ENCODE data around the gene LOXL1. TPM values are rescaled to one million over a fixed set of nuclear protein-coding genes. Genes with fewer than 3 reads are reported as not detected.

The LOXL1 gene
- total and polyA plus RNA-seq, 2 donors (not counting 1 experiment from before 2014, with no cell fraction given): 0.21 to 0.49 TPM

DNA sequence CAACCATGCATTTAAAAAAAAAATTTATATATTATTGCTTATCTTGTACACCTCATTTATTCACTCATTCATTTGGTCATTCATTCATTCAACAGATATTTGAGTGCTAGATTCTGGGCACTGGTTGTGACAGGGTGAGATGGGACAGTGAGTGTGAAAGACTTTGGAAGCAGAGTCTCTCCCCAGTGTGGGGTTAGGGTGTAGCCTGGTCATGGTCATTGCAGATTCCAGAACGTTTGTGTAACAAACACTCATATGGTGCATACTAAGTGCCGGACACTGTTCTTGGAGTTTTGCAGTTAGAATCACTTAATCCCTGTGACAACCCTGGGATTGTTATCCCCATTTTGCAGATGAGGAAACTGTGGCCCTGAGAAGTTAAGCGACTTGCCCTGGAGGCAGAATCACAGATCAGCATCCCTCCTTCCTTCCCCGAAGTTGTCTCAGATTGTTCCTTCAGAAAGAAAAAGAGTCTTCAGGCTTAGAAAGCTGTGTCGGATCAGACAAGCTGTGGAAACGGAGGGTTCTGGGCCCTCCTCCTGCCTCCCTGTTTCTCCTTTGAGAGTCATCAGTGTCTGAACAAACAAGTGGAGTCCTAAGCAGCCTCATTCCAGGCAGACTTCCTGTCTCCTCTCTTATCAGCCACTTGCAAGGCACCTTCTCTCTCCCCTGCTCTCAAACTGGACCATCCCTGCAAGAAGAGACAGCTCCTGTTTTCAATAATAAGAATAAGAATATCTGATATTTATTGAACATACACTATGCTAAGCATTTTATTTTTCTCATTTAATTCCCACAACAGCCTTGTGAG is 6.3 kb downstream of the LOXL1 start:
- DNase-seq (no peak), ATAC-seq (ENCODE audit: low read depth) (no peak)
- Histone ChIP-seq H3K4me1 (ENCODE audit: control insufficient read depth in 2 of 2, insufficient read depth in 2 of 2, low read length in 2 of 2) (peaks cover 6 to 8% of the 10 kb centered on the region in 2 donors), H4K20me1 (ENCODE audit: control insufficient read depth, insufficient read depth, low read length, poor library complexity, severe bottlenecking) (no peaks in the 10 kb centered on the region), H3K4me3 (ENCODE audit: control extremely low read depth in 1 of 5, extremely low read depth in 1 of 5, insufficient read depth in 1 of 5, low read depth in 2 of 5, low read length in 4 of 5) (no peak overlapping the region), H3K4me2 (replicated peaks; ENCODE audit: low read depth, low read length, poor library complexity, severe bottlenecking) (no peak overlapping the region), H3K36me3 (replicated peaks in 1 of 2; ENCODE audit: control extremely low read depth in 1 of 2, control insufficient read depth in 1 of 2, extremely low read depth in 1 of 2, insufficient read depth in 2 of 2, low read length in 1 of 2) (no peaks in the 10 kb centered on the region), H3K79me2 (ENCODE audit: control insufficient read depth, insufficient read depth, low read length) (no peaks in the 10 kb centered on the region), H2AFZ (ENCODE audit: insufficient read depth, low read depth, low read length, poor library complexity, severe bottlenecking) (no peak overlapping the region), H3K9me3 (ENCODE audit: control extremely low read depth in 1 of 3, control insufficient read depth in 2 of 3, insufficient read depth in 1 of 3, low read length in 2 of 3) (peaks cover 0 to 5% (median 0%) of the 10 kb centered on the region in 3 donors), H3K27ac (ENCODE audit: low read length in 2 of 2) (no peak overlapping the region), H3K27me3 (replicated peaks in 1 of 4; ENCODE audit: control extremely low read depth in 1 of 4, control insufficient read depth in 3 of 4, insufficient read depth in 4 of 4, low read length in 3 of 4) (peaks cover 0 to 54% (median 16%) of the 10 kb centered on the region in 4 experiments), H3K9ac (ENCODE audit: low read length) (no peak overlapping the region)
- CTCF ChIA-PET: interaction anchor here (1.0 kb wide), 1 partner anchor 19 kb away, joined by 3 read pairs; no protein-coding TSS in a partner anchor
- WGBS (ENCODE audit: insufficient coverage): 80% methylated on average over 5 of the region's 6 CpGs
- intact Hi-C loops (cut with micrococcal nuclease): no loop called here
- H3K27ac Mint-ChIP-seq: no peak overlapping the region
- TF ChIP-seq EZH2 (IDR thresholded peaks at IDR 0.05; ENCODE audit: borderline replicate concordance, insufficient read depth, low read depth, low read length, poor library complexity, severe bottlenecking) (no peak), CTCF (IDR thresholded peaks at IDR 0.05) (no peak)
- POLR2A ChIA-PET: no interaction called here
- H3K27me3 Mint-ChIP-seq: peaks cover 40% of the 10 kb centered on the region
- no peak overlapping the region for H3K4me3 Mint-ChIP-seq
- peaks cover 5% of the 10 kb centered on the region for H3K4me1 Mint-ChIP-seq
- no peaks in the 10 kb centered on the region for H3K9me3 Mint-ChIP-seq (ENCODE audit: insufficient read depth)

GRCh38 chr15:73934281-73934680 is 8.0 kb downstream of the LOXL1 start:
- no peaks in the 10 kb centered on the region for H3K9me3 Mint-ChIP-seq (ENCODE audit: insufficient read depth)
- H4K20me1 ChIP-seq (ENCODE audit: control insufficient read depth, insufficient read depth, low read length, poor library complexity, severe bottlenecking): no peaks in the 10 kb centered on the region
- no peak overlapping the region for H3K27ac Mint-ChIP-seq
- peaks cover 0 to 39% (median 7%) of the 10 kb centered on the region in 4 experiments for H3K27me3 ChIP-seq (replicated peaks in 1 of 4; ENCODE audit: control extremely low read depth in 1 of 4, control insufficient read depth in 3 of 4, insufficient read depth in 4 of 4, low read length in 3 of 4)
- no peak overlapping the region for H3K4me2 ChIP-seq (replicated peaks; ENCODE audit: low read depth, low read length, poor library complexity, severe bottlenecking)
- 83% methylated on average over 3 of the region's 7 CpGs for WGBS (ENCODE audit: insufficient coverage)
- H3K27me3 Mint-ChIP-seq: peaks cover 32% of the 10 kb centered on the region
- no peaks in the 10 kb centered on the region for H3K4me1 ChIP-seq (ENCODE audit: control insufficient read depth in 2 of 2, insufficient read depth in 2 of 2, low read length in 2 of 2)
- no peak overlapping the region for H2AFZ ChIP-seq (ENCODE audit: insufficient read depth, low read depth, low read length, poor library complexity, severe bottlenecking)
- ChIA-PET CTCF (no interaction called here), POLR2A (no interaction called here)
- no peak for DNase-seq
- no peak for ATAC-seq (ENCODE audit: low read depth)
- TF ChIP-seq EZH2 (IDR thresholded peaks at IDR 0.05; ENCODE audit: borderline replicate concordance, insufficient read depth, low read depth, low read length, poor library complexity, severe bottlenecking) (no peak), CTCF (IDR thresholded peaks at IDR 0.05) (no peak)
- no peaks in the 10 kb centered on the region for H3K36me3 ChIP-seq (replicated peaks in 1 of 2; ENCODE audit: control extremely low read depth in 1 of 2, control insufficient read depth in 1 of 2, extremely low read depth in 1 of 2, insufficient read depth in 2 of 2, low read length in 1 of 2)
- H3K4me3 Mint-ChIP-seq: no peak overlapping the region
- H3K9ac ChIP-seq (ENCODE audit: low read length): no peak overlapping the region
- H3K9me3 ChIP-seq (ENCODE audit: control extremely low read depth in 1 of 3, control insufficient read depth in 2 of 3, insufficient read depth in 1 of 3, low read length in 2 of 3): peaks cover 0 to under 1% (median 0%) of the 10 kb centered on the region in 3 donors
- no peaks in the 10 kb centered on the region for H3K4me1 Mint-ChIP-seq
- H3K79me2 ChIP-seq (ENCODE audit: control insufficient read depth, insufficient read depth, low read length): no peaks in the 10 kb centered on the region
- H3K27ac ChIP-seq (ENCODE audit: low read length in 2 of 2): no peak overlapping the region
- intact Hi-C loops (cut with micrococcal nuclease): no loop called here
- no peak overlapping the region for H3K4me3 ChIP-seq (ENCODE audit: control extremely low read depth in 1 of 5, extremely low read depth in 1 of 5, insufficient read depth in 1 of 5, low read depth in 2 of 5, low read length in 4 of 5)

All from B cell (primary cell).